HUES48 (cell line): ENCODE results near the gene CHMP3.

ENCODE experiments used
- H3K27ac ChIP-seq: one replicate; pipeline ENCODE4 v1.7.0; 2013; ENCODE audit warnings: low read depth, low read length, inconsistent platforms
- H3K27me3 ChIP-seq: 2 replicates; pipeline ENCODE4 v1.6.1; 2013; ENCODE audit warnings: mild to moderate bottlenecking, low read length; ENCODE audit not compliant: control insufficient read depth, insufficient read depth
- H3K36me3 ChIP-seq: 2 replicates; pipeline ENCODE4 v1.6.1; 2013; ENCODE audit warnings: low read length; ENCODE audit not compliant: control insufficient read depth, insufficient read depth
- H3K4me1 ChIP-seq: 2 replicates; pipeline ENCODE4 v1.6.1; 2013; ENCODE audit warnings: mild to moderate bottlenecking, low read length; ENCODE audit not compliant: control insufficient read depth, insufficient read depth
- H3K4me3 ChIP-seq: 2 replicates; pipeline ENCODE4 v1.5.1; 2013; ENCODE audit warnings: mild to moderate bottlenecking, low read depth, low read length
- H3K9ac ChIP-seq: 2 replicates; pipeline ENCODE4 v1.6.1; 2013; ENCODE audit warnings: mild to moderate bottlenecking, low read depth, low read length, moderate library complexity
- H3K9me3 ChIP-seq: 2 replicates; pipeline ENCODE4 v1.6.1; 2013; ENCODE audit warnings: low read length; ENCODE audit not compliant: control insufficient read depth, insufficient read depth

The CHMP3 gene

DNA sequence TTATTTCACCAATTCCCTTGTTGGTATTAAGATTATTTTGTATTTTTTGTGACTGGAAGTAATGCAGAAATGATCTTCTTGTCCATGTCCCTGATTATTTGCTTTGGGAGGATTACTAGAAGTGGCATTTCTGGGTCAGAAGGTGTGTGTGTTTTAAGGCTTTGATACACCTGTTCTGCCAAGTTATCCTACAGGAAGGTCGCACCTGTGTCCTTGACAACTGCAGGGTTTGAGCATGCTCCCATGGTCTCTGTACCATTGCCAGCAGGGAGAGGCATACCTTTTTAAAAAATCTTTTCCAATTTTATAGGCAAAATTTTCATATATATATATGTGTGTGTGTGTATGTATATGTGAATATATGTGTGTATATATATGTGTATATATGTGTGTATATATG is 92.4 kb downstream of the CHMP3 start:
- H3K36me3 ChIP-seq: peaks cover 77% of the 10 kb centered on the region
- no peak overlapping the region for H3K9ac ChIP-seq
- no peaks in the 10 kb centered on the region for H3K4me1 ChIP-seq
- H3K27me3 ChIP-seq: no peaks in the 10 kb centered on the region
- H3K27ac ChIP-seq: no peak overlapping the region
- H3K9me3 ChIP-seq: no peaks in the 10 kb centered on the region
- H3K4me3 ChIP-seq: no peak overlapping the region

DNA sequence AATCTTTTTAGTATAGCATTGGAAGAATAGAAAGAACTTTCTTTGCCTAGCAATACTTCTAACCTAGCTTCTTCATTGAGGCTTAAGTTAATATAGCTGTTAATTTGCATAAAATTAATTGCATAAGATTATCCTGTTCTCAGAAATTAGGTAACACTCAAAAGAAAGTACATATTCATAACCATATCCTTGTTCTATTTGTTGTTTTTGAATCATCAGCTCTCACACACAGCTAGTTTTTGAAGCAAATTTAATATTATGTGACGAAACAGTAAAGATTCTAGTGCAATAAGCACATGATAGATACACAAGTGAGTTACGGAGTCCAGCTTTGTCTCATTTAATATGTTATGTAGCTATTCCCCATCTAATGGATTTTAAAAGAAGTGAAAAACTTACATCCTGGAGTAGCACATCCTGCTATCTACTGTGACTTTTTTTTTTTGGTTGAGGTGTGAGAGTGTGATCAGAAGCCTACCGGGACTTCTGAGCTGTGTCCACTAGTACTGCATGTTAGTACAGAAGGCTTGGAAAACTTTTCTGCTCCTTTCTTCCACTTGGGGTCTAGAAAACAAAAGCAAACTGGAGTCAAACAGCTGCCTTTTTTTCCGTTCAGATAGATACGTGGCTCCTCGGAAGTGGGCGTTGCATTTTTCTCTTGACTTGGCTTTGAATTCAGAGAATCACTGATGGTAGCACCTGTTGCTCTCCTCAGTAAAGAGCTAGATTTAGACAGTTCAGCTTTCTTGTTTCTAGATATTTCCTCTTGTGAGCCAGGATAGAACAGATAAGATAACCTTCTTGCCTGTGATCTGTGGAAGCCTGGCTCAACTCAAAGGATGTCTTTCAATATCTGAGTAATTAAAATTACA is 94.8 kb downstream of the CHMP3 start:
- Histone ChIP-seq H3K4me3 (no peak overlapping the region), H3K36me3 (peaks cover 80% of the 10 kb centered on the region), H3K4me1 (no peaks in the 10 kb centered on the region), H3K27ac (no peak overlapping the region), H3K9ac (no peak overlapping the region), H3K27me3 (no peaks in the 10 kb centered on the region), H3K9me3 (no peaks in the 10 kb centered on the region)

DNA sequence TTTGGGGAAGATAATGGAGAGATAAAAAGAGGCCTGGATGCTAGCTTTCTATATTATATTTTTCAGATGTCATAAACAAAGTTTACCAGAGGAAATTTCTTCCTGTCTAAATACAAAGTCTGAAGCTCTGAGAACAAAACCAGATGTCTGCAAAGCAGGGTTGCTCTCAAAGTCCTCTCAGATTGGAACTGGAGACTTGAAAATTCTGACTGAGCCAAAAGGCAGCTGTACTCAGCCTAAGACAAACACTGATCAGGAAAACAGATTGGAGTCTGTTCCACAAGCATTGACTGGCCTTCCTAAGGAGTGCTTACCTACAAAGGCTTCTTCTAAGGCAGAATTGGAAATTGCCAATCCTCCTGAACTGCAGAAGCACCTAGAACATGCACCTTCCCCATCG is 96.9 kb downstream of the CHMP3 start:
- H3K9ac ChIP-seq: no peak overlapping the region
- H3K9me3 ChIP-seq: no peaks in the 10 kb centered on the region
- H3K27me3 ChIP-seq: no peaks in the 10 kb centered on the region
- H3K4me3 ChIP-seq: no peak overlapping the region
- no peak overlapping the region for H3K27ac ChIP-seq
- peaks cover 82% of the 10 kb centered on the region for H3K36me3 ChIP-seq
- H3K4me1 ChIP-seq: no peaks in the 10 kb centered on the region

DNA sequence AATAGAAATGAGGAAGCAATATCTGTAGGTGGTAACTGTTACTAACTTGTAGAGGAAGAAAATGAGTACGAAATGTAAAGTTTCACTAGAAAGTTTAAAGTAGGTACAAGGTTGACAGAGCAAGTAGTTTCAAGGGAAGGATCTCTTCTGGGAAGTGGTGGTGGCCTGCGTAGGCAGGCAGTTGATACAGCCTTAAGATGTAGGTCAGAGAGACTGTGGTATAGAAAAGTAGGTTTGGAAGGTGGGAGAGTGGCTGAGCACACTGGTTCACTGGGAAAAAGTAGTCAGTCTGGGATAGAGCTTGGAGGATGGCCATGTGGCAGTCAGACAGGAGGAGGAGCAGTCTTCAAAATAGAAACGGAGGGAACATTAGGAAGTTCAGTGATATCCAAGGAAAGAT is 98.6 kb downstream of the CHMP3 start:
- Histone ChIP-seq H3K27ac (no peak overlapping the region), H3K27me3 (no peaks in the 10 kb centered on the region), H3K9me3 (no peaks in the 10 kb centered on the region), H3K9ac (no peak overlapping the region), H3K4me1 (no peaks in the 10 kb centered on the region), H3K4me3 (no peak overlapping the region), H3K36me3 (peaks cover 81% of the 10 kb centered on the region)

DNA sequence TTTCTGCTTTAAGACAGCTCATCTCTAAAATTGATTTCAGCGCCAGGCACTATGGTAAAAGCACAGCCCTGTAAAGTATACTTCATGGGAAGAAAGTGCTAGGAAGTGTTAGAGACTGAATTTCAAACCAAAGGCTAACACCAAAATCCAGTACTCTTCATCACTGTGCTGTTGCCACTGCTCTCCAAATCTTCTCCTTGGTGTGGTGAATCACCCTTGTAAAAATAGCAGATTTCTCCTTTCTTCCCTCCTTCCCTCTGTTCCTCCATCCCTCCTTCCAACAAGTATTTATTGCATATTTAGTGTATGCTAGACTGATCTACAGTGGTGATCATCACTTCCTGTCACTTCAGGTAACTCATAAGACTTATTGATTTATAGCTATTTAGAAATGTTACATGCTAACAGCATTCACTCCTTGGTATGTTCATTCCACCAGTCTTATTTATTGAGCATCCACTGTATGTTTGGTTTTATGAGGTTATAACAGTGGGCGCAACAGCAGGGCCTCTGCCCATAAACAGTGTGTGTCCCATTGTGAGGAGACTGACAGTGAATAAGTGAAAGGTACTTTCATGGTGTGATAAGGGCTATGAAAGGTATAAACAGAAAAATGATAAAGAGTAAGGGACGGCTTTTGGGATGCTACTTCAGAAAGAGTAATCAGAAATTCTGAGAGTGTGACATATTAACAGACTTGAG is 102.0 kb downstream of the CHMP3 start:
- Histone ChIP-seq H3K27me3 (no peaks in the 10 kb centered on the region), H3K9me3 (no peaks in the 10 kb centered on the region), H3K9ac (no peak overlapping the region), H3K27ac (no peak overlapping the region), H3K4me3 (no peak overlapping the region), H3K4me1 (no peaks in the 10 kb centered on the region), H3K36me3 (peaks cover 81% of the 10 kb centered on the region)

DNA sequence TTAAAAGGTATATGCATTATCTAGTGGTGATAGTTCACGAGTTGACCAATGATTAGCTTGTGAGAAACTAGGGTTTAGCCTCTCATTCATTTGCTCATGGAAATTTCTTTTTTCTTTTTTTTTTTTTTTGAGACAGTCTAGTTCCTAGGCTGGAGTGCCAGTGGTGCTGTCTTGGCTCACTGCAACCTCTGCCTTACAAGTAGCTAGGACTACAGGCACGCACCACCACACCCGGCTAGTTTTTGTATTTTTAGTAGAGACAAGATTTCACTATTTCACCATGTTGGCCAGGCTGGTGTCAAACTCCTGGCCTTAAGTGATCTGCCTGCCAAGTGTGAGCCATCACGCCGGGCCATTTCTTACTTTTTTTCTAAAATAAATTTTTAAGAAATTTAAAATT is 108.1 kb downstream of the CHMP3 start:
- Histone ChIP-seq H3K9ac (no peak overlapping the region), H3K4me3 (no peak overlapping the region), H3K36me3 (peaks cover 93% of the 10 kb centered on the region), H3K27ac (no peak overlapping the region), H3K27me3 (no peaks in the 10 kb centered on the region), H3K4me1 (no peaks in the 10 kb centered on the region), H3K9me3 (no peaks in the 10 kb centered on the region)

DNA sequence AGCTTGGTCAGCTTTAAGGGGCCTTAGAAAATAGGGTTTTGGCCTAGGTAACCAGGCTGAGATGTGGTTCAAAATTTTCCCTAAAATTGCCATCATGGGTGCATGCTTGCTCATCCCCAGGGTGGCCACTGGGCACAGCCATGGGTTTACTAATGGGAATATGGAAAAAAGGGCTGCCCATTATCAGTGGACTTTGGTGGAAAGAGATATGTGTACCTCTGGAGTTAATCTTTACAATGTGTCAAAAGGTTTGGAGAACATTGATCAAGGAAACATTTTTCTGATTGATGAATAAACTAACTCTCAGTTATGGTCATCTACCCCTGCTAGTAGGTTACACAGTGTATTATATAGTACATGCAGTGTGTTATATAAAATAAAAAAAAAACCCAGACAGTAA is 109.0 kb downstream of the CHMP3 start:
- H3K4me3 ChIP-seq: no peak overlapping the region
- no peaks in the 10 kb centered on the region for H3K27me3 ChIP-seq
- H3K4me1 ChIP-seq: peaks cover 7% of the 10 kb centered on the region
- no peak overlapping the region for H3K27ac ChIP-seq
- peaks cover 94% of the 10 kb centered on the region for H3K36me3 ChIP-seq
- no peaks in the 10 kb centered on the region for H3K9me3 ChIP-seq
- H3K9ac ChIP-seq: no peak overlapping the region

DNA sequence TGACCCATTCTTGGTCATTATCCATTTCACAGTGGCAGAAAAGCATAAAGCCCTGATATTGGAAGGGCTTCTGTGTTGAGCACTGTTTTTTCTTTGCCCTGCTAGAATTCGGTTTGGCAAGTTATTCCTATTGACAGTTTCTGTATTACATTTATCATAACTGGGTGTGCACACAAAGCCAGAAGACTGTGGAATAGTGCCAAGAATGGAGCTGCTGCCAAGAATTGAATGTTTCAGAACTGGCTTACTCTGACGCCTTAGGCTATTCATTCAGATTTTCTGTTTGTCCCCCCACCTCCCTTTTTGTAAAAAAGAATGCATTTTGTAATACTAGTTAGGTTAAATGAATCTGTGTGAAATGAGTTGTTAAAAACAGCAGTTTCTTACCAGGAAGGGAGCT is 109.4 kb downstream of the CHMP3 start:
- H3K27me3 ChIP-seq: no peaks in the 10 kb centered on the region
- H3K9me3 ChIP-seq: no peaks in the 10 kb centered on the region
- H3K4me1 ChIP-seq: peaks cover 11% of the 10 kb centered on the region
- no peak overlapping the region for H3K27ac ChIP-seq
- no peak overlapping the region for H3K9ac ChIP-seq
- H3K4me3 ChIP-seq: no peak overlapping the region
- H3K36me3 ChIP-seq: peaks cover 91% of the 10 kb centered on the region
